Middle frontal gyrus (tissue), 1 donor: ENCODE results near the gene RFK.
"Not testable (repeated sequence)": the region's sequence is repeated elsewhere in the genome, so short reads cannot be mapped to it uniquely, and the experiment has no call there.

Source experiments
- DNase-seq: peaks from one replicate; pipeline ENCODE4 v3.0.0-alpha.2; 2015; ENCODE audit warnings: low spot score; ENCODE audit errors: extremely low spot score

Gene RFK

GRCh38 chr9:76394195-76394959 lies at the start of gene RFK:
Gene RFK, minus strand, starts transcription at chr9:76394426. Its CDS starts 255 bp downstream, at chr9:76394171.
- peak; percentile 89 for DNase-seq

- no peak for DNase-seq
These were observed 49.7 kb upstream of the RFK start for GRCh38 chr9:76443887-76444286.

GRCh38 chr9:76441551-76442322 lies 47.5 kb upstream of the RFK start:
- DNase-seq = no peak

- DNase-seq = no peak
These were observed 44.8 kb upstream of the RFK start for GRCh38 chr9:76438841-76439588.

GRCh38 chr9:76437017-76437699 lies 42.9 kb upstream of the RFK start:
- DNase-seq = not testable (repeated sequence)

- DNase-seq = not testable (repeated sequence)
These were observed 40.7 kb upstream of the RFK start for GRCh38 chr9:76434897-76435296.

- DNase-seq = no peak
These were observed 39.6 kb upstream of the RFK start for GRCh38 chr9:76433836-76434235.

- DNase-seq = no peak
These were observed 39.2 kb upstream of the RFK start for GRCh38 chr9:76433406-76433805.

GRCh38 chr9:76431601-76432000 lies 37.4 kb upstream of the RFK start:
- DNase-seq = no peak

GRCh38 chr9:76426807-76427419 lies 32.7 kb upstream of the RFK start:
- DNase-seq = no peak

GRCh38 chr9:76425677-76426453 lies 31.6 kb upstream of the RFK start:
- no peak for DNase-seq

GRCh38 chr9:76424491-76424890 lies 30.3 kb upstream of the RFK start:
- no peak for DNase-seq

- DNase-seq = no peak
These were observed 29.3 kb upstream of the RFK start for GRCh38 chr9:76423216-76424177.

- no peak for DNase-seq
These were observed 25.7 kb upstream of the RFK start for GRCh38 chr9:76419782-76420380.

GRCh38 chr9:76417394-76417793 lies 23.2 kb upstream of the RFK start:
- no peak for DNase-seq

GRCh38 chr9:76415731-76416130 lies 21.5 kb upstream of the RFK start:
- no peak for DNase-seq

GRCh38 chr9:76415154-76415553 lies 20.9 kb upstream of the RFK start:
- DNase-seq = no peak

GRCh38 chr9:76414661-76415060 lies 20.4 kb upstream of the RFK start:
- DNase-seq = no peak

GRCh38 chr9:76413658-76414057 lies 19.4 kb upstream of the RFK start:
- no peak for DNase-seq
